HepG2 (cell line): ENCODE results near the gene UBL7. TPM values are rescaled to one million over a fixed set of nuclear protein-coding genes. Genes with fewer than 3 reads are reported as not detected.

Experiments
- BORCS8-MEF2B ChIP-seq: sonication (generic); formaldehyde crosslinking; IDR thresholded peaks from 2 replicates; pipeline ENCODE4 v1.8.0; 2022; ENCODE audit warnings: mild to moderate bottlenecking, missing genetic modification reagents
- DR1 ChIP-seq: sonication (generic); formaldehyde crosslinking; IDR thresholded peaks from 2 replicates; pipeline ENCODE4 v1.8.0; 2021; ENCODE audit warnings: mild to moderate bottlenecking, missing genetic modification reagents, inconsistent platforms
- EED ChIP-seq: sonication (generic); formaldehyde crosslinking; IDR thresholded peaks from 2 replicates; pipeline ENCODE4 v1.5.0; 2020; ENCODE audit warnings: mild to moderate bottlenecking, missing genetic modification reagents
- IKZF4 ChIP-seq: sonication (generic); formaldehyde crosslinking; IDR thresholded peaks from 2 replicates; pipeline ENCODE4 v1.5.1; 2020; ENCODE audit warnings: borderline replicate concordance, mild to moderate bottlenecking, low read depth, missing genetic modification reagents; ENCODE audit errors: not compliant biosample characterization
- KLF16 ChIP-seq, 2 experiments: sonication (generic) in 1 of 2; formaldehyde crosslinking in 1 of 2; IDR thresholded peaks; 2 replicates each; pipeline versions ENCODE4 v1.6.1 to v1.8.0; 2016 to 2023; ENCODE audit warnings: missing genetic modification reagents in 2 of 2, missing compliant biosample characterization in 1 of 2
- ZKSCAN1 ChIP-seq: fragments of 150-350 bp; IDR thresholded peaks from 2 replicates; pipeline ENCODE4 v1.6.1; 2014; ENCODE audit warnings: low read length
- ZNF230 ChIP-seq: sonication (generic); formaldehyde crosslinking; IDR thresholded peaks from 2 replicates; pipeline ENCODE4 v1.4.0; 2020; ENCODE audit warnings: mild to moderate bottlenecking, missing genetic modification reagents
- ZNF317 ChIP-seq: sonication (generic); formaldehyde crosslinking; IDR thresholded peaks from 2 replicates; pipeline ENCODE4 v1.5.0; 2020; ENCODE audit warnings: mild to moderate bottlenecking, missing genetic modification reagents
- ZNF543 ChIP-seq: sonication (generic); formaldehyde crosslinking; IDR thresholded peaks from 2 replicates; pipeline ENCODE4 v1.4.0; 2020; ENCODE audit warnings: mild to moderate bottlenecking, missing genetic modification reagents
- ZNF563 ChIP-seq: sonication (generic); formaldehyde crosslinking; IDR thresholded peaks from 2 replicates; pipeline ENCODE4 v1.8.0; 2022; ENCODE audit warnings: mild to moderate bottlenecking, moderate library complexity, missing genetic modification reagents
- ZNF839 ChIP-seq: sonication (generic); formaldehyde crosslinking; IDR thresholded peaks from 2 replicates; pipeline ENCODE4 v1.4.0; 2020; ENCODE audit warnings: missing genetic modification reagents, mild to moderate bottlenecking, borderline replicate concordance
- ZSCAN25 ChIP-seq: sonication (generic); formaldehyde crosslinking; IDR thresholded peaks from 2 replicates; pipeline ENCODE4 v1.8.0; 2022; ENCODE audit warnings: mild to moderate bottlenecking, missing genetic modification reagents
- polyA plus RNA-seq, 8 experiments: library from polyadenylated mRNA; depleted of rRNA in 3 of 8; stranded (reverse) in 7 of 8; unstranded in 1 of 8; fragments of >200 nt; fragmentation: Illumina TruSeq in 4 of 8; extraction: Trizol in 4 of 8; gene quantifications; 2 replicates each; pipeline versions ENCODE4 v1.2.1 to v1.2.3, GENCODE V29; 2011 to 2016; ENCODE audit warnings: low read depth in 4 of 8, missing spikeins in 1 of 8, mixed read lengths in 1 of 8; ENCODE audit not compliant: insufficient read depth in 1 of 8
- total RNA-seq, 5 experiments: library from RNA; depleted of rRNA; stranded (reverse); fragments of >200 nt; fragmentation: Illumina TruSeq; extraction: Trizol; gene quantifications; 2 replicates each; pipeline ENCODE4 v1.2.3, GENCODE V29; 2016; ENCODE audit warnings: low read depth in 1 of 5
- TF ChIP-seq, protein P1 (sequence below): sonication (generic); formaldehyde crosslinking; IDR thresholded peaks from 2 replicates; pipeline ENCODE4 v1.4.0; 2020; ENCODE audit warnings: missing genetic modification reagents
- TF ChIP-seq, protein P2 (sequence below): sonication (generic); formaldehyde crosslinking; IDR thresholded peaks from 2 replicates; pipeline ENCODE4 v1.5.0; 2020; ENCODE audit warnings: missing genetic modification reagents
- TF ChIP-seq, protein P3 (sequence below): fragments of 450-650 bp; IDR thresholded peaks from 2 replicates; pipeline ENCODE4 v1.6.1; 2017
- TF ChIP-seq, protein P4 (sequence below): sonication (generic); formaldehyde crosslinking; IDR thresholded peaks from 2 replicates; pipeline ENCODE4 v1.8.0; 2023; ENCODE audit warnings: mild to moderate bottlenecking, missing genetic modification reagents
- TF ChIP-seq, protein P5 (sequence below): IDR thresholded peaks from 2 replicates; pipeline ENCODE4 v1.6.1; 2018; ENCODE audit warnings: missing genetic modification reagents
- TF ChIP-seq, protein P6 (sequence below): sonication (generic); formaldehyde crosslinking; IDR thresholded peaks from 2 replicates; pipeline ENCODE4 v1.4.0; 2020; ENCODE audit warnings: missing genetic modification reagents, low read depth, mild to moderate bottlenecking, borderline replicate concordance

UBL7 gene
- total and polyA plus RNA-seq, 2 of the 13 experiments (the other 11 are each of a cell fraction or from before 2014, with no cell fraction given) = 55.0 to 63.5 TPM

DNA sequence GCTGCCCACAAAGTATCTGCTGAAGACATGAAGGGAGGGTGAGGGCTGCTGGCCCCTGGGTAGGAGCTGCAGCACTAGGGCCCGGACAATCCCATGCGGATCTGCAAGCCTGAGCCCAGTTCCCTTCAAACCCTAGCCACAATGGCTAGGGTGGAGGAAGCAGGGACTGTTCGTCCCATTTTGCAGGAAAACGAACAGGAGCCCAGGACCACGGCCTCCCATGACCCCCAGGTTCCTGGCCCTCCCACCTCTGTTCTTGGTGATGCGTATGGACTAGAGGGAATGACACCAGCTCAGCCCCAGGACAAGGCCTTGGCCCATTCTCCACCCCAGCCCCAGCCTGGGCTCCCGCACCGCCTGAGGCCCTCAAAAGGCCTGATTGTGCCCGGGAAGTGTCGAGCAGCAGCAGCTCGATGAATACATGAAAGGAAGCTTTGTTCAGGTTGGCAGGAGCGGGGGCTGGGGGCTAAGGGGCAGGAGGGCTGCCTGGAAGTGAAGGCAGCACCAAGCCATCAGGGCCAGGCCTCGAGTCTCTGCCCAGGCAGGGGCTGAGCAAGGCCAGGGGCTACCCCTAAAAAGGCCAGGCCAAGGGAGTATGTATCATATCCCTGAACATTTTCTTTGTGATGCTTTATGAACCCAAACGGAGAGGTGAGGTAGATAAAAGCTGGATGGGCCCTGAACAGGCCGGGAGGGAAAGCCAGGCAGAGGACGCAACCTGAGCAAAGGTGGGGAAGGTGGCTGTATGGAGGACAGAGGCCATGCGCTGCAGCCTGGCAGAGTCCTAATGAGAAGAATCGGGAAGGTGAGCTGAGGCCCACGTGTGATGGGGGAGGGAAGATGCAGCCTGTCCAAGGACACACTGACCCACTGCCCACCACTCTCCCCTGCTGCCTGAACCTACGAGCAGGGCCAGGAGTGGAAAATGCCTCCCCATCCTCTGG, 39.4 kb downstream of the UBL7 start (continued):
- TF ChIP-seq, protein P1, sequence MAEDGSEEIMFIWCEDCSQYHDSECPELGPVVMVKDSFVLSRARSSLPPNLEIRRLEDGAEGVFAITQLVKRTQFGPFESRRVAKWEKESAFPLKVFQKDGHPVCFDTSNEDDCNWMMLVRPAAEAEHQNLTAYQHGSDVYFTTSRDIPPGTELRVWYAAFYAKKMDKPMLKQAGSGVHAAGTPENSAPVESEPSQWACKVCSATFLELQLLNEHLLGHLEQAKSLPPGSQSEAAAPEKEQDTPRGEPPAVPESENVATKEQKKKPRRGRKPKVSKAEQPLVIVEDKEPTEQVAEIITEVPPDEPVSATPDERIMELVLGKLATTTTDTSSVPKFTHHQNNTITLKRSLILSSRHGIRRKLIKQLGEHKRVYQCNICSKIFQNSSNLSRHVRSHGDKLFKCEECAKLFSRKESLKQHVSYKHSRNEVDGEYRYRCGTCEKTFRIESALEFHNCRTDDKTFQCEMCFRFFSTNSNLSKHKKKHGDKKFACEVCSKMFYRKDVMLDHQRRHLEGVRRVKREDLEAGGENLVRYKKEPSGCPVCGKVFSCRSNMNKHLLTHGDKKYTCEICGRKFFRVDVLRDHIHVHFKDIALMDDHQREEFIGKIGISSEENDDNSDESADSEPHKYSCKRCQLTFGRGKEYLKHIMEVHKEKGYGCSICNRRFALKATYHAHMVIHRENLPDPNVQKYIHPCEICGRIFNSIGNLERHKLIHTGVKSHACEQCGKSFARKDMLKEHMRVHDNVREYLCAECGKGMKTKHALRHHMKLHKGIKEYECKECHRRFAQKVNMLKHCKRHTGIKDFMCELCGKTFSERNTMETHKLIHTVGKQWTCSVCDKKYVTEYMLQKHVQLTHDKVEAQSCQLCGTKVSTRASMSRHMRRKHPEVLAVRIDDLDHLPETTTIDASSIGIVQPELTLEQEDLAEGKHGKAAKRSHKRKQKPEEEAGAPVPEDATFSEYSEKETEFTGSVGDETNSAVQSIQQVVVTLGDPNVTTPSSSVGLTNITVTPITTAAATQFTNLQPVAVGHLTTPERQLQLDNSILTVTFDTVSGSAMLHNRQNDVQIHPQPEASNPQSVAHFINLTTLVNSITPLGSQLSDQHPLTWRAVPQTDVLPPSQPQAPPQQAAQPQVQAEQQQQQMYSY (CRISPR knock-in tag) = no peak
- TF ChIP-seq, protein P2, sequence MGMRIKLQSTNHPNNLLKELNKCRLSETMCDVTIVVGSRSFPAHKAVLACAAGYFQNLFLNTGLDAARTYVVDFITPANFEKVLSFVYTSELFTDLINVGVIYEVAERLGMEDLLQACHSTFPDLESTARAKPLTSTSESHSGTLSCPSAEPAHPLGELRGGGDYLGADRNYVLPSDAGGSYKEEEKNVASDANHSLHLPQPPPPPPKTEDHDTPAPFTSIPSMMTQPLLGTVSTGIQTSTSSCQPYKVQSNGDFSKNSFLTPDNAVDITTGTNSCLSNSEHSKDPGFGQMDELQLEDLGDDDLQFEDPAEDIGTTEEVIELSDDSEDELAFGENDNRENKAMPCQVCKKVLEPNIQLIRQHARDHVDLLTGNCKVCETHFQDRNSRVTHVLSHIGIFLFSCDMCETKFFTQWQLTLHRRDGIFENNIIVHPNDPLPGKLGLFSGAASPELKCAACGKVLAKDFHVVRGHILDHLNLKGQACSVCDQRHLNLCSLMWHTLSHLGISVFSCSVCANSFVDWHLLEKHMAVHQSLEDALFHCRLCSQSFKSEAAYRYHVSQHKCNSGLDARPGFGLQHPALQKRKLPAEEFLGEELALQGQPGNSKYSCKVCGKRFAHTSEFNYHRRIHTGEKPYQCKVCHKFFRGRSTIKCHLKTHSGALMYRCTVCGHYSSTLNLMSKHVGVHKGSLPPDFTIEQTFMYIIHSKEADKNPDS (CRISPR knock-in tag) = no peak
- TF ChIP-seq ZNF230 (CRISPR knock-in tag) (no peak), ZNF563 (CRISPR knock-in tag) (no peak), DR1 (CRISPR knock-in tag) (no peak), ZNF317 (CRISPR knock-in tag) (no peak), ZNF839 (0 out of 2 replicates have a peak, but pooled peaks have one; percentile 26), IKZF4 (CRISPR knock-in tag) (no peak), EED (CRISPR knock-in tag) (no peak), KLF16 (CRISPR knock-in tag; IDR thresholded peaks at IDR 0.05) (peak in 1 of 2 experiments; percentile 62; a peak in 1 of 4 replicates), ZNF543 (no peak), ZKSCAN1 (no peak), BORCS8-MEF2B (no peak), ZSCAN25 (CRISPR knock-in tag) (peak; percentile 43; the same call in 1 of the 2 replicates)
- TF ChIP-seq, protein P3, sequence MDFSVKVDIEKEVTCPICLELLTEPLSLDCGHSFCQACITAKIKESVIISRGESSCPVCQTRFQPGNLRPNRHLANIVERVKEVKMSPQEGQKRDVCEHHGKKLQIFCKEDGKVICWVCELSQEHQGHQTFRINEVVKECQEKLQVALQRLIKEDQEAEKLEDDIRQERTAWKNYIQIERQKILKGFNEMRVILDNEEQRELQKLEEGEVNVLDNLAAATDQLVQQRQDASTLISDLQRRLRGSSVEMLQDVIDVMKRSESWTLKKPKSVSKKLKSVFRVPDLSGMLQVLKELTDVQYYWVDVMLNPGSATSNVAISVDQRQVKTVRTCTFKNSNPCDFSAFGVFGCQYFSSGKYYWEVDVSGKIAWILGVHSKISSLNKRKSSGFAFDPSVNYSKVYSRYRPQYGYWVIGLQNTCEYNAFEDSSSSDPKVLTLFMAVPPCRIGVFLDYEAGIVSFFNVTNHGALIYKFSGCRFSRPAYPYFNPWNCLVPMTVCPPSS = no peak
- TF ChIP-seq, protein P4, sequence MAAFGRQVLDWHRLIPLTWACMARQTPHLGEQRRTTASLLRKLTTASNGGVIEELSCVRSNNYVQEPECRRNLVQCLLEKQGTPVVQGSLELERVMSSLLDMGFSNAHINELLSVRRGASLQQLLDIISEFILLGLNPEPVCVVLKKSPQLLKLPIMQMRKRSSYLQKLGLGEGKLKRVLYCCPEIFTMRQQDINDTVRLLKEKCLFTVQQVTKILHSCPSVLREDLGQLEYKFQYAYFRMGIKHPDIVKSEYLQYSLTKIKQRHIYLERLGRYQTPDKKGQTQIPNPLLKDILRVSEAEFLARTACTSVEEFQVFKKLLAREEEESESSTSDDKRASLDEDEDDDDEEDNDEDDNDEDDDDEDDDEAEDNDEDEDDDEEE = no peak
- TF ChIP-seq, protein P5, sequence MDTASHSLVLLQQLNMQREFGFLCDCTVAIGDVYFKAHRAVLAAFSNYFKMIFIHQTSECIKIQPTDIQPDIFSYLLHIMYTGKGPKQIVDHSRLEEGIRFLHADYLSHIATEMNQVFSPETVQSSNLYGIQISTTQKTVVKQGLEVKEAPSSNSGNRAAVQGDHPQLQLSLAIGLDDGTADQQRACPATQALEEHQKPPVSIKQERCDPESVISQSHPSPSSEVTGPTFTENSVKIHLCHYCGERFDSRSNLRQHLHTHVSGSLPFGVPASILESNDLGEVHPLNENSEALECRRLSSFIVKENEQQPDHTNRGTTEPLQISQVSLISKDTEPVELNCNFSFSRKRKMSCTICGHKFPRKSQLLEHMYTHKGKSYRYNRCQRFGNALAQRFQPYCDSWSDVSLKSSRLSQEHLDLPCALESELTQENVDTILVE (CRISPR knock-in tag) = 0 out of 2 replicates have a peak, but pooled peaks have one; percentile 34
- TF ChIP-seq, protein P6, sequence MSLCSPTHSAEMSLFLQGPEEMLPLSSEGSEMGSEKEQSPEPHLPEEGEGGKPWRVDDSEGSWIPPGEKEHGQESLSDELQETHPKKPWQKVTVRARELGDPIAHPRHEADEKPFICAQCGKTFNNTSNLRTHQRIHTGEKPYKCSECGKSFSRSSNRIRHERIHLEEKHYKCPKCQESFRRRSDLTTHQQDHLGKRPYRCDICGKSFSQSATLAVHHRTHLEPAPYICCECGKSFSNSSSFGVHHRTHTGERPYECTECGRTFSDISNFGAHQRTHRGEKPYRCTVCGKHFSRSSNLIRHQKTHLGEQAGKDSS (CRISPR knock-in tag) = 0 out of 2 replicates have a peak, but pooled peaks have one; percentile 22
